Stimulated activated CD8-positive, alpha-beta memory T cell treated with anti-CD3 and anti-CD28 coated beads, Interleukin-2, amount 100 ng/mL, for 48 hours (primary cell): ENCODE data around the gene SHISAL2A.

Experiments used
- DNase-seq, 2 donors: peaks; one replicate each; pipeline ENCODE4 v3.0.0-alpha.2; 2020; ENCODE audit warnings: low read depth in 2 of 2

The SHISAL2A gene

DNA sequence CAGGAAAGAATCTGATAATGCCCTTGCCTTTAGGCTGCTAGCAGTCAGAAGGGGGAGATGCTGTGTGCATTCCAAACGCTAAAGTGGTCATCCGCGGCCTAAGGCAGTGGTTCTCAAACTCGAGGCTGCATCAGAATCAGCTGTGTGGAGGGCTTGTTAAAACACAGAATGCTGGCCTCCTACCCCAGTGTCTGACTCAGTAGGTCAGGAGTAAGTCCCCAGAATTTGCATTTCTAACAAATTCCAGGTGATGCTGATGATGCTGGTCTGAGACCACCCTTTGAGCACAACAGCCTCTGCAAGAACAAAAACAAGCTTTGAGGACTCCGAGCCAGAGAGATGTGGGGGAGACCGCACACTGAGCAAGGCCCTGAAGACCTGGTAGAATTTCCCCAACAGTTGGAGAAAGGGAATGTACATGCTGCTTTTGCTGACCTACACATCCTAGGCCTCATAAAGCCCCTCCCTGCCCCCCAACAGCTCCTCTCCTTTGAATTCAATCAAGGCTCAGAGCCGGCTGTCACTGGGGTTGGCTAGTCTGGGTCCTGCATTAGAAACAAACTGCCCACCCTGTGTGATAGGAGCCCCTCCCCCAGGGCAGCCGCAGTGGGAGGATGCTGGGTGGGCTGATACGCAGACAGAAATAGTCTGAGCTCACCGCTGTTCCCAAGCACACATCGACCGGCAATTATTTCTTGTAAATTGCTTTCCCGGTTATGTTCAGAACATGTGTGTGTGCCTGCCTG is 27.1 kb downstream of the SHISAL2A start:
- DNase-seq = no peak

GRCh38 chr1:52660807-52661206 is 27.8 kb downstream of the SHISAL2A start:
- no peak for DNase-seq

- no peak for DNase-seq
Measured at GRCh38 chr1:52662645-52663313, 29.8 kb downstream of the SHISAL2A start.

GRCh38 chr1:52663716-52664115 is 30.7 kb downstream of the SHISAL2A start:
- no peak for DNase-seq

DNA sequence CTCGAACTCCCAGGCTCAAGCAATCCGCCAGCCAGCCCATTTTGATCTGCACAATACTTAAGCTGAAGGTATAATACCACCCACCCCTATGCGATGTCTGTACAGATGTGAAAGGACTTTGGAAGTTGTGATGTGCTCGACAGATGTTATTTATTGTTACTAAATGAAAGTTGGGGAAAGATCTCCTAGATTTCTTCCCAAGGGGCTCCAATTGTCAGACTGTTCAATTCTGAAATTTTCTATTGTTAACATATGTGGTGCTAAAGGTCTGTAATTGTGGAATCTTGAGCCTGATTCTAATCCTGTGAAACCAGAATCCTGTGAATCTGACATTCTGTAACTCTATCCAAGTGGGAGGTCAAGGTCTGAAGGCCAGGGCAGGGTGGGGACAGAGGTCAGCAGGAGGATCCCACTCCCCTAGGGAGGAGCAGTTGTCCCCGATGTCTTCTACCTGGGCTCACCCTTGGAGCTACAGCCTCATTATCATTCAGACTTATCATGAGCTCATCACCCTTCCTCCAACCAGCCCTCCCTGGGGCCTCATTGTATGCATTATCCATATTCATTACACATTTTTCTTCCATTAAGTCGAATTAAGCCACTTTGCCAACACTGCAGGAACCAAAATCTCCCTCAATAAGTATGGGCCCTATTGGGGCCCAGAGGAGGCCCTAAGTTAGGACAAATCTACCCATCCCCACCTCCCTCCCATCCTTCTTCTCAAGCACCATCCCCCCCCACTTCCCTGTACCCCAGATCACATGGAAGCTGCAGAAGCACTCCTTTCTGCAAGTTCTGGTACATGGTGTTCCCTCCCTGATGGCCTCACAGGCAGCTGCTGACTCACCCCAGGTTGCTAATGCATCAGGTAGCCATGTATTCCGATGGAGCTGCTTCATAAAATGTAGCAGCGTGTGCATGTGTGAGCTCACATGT is 32.3 kb downstream of the SHISAL2A start:
- no peak for DNase-seq

GRCh38 chr1:52667290-52667689 is 34.3 kb downstream of the SHISAL2A start:
- DNase-seq = no peak

- DNase-seq = no peak
Measured at GRCh38 chr1:52667984-52668383, 35.0 kb downstream of the SHISAL2A start.

DNA sequence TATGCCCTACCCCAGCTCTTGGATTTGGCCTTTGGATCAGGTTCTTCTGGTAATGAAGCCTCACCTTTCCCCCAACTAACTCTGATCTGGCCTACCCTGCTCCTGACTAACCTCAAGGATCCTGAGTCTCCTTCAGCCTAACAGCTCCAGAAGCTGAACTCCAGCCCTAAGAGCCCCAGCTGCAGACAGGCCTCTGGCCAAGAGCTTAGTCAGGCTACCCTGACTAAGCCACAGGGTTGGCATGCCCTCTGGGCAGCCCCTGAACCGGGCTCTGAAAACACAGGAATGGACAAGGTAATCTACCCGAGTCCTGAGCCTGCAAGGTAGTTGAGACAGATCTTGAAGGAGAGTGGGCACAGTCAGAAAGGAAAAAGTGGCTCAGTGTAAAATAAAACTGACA is 35.7 kb downstream of the SHISAL2A start:
- no peak for DNase-seq

DNA sequence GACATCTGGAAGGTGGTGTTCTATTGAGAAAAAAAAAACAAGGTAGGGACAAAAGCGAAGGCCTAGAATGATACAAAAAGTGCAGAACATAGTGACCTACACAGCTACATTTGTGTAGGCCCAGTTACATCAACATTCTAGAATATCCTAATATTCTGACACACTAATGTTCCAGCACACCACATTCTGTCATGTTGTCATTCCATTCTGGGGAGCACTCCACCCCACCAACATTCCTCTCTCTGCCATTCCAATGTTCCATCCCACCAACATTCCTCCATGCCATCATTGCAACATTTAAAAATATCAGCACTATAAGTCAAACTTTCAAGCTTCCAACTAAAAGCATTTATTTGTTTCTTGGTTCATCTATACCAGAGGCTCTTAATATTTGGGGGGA is 36.7 kb downstream of the SHISAL2A start:
- DNase-seq = no peak

DNA sequence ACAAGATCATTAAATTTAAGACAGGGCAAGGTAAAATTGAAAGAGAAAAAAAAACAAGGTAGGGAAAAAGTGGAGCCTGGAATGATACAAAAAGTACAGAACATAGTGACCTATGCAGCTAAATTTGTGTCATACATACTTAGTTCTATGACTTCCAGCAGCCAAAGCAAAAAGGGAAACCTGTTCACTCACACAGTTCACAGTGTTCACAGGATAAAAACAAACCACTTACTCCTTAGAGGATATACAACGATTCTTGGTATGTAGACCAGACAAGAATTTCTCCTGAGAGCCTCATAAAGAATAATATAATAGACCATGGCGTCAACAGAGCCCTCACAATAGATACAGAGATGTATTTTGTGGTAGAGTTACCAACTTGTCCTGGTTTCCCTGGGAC is 37.6 kb downstream of the SHISAL2A start:
- DNase-seq = no peak

GRCh38 chr1:52672946-52673345 is 40.0 kb downstream of the SHISAL2A start:
- DNase-seq = no peak

DNA sequence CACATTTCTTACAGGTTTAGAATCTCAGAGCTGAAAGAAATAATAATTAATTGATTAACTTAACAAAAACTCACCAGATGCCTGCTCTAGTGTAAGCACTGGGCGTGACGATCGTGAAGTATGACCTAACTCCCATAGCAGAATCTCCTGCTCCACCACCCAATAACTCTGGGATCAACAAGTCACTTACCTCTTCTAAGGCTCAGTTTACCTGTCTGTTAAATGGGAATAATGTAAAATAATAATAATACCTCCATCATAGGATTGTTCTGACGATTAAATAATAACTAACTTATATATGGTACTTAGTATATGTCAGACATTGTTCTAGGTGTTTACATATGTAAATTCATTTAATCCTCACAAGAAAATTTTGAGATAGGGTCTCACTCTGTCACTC is 40.5 kb downstream of the SHISAL2A start:
- DNase-seq = no peak

DNA sequence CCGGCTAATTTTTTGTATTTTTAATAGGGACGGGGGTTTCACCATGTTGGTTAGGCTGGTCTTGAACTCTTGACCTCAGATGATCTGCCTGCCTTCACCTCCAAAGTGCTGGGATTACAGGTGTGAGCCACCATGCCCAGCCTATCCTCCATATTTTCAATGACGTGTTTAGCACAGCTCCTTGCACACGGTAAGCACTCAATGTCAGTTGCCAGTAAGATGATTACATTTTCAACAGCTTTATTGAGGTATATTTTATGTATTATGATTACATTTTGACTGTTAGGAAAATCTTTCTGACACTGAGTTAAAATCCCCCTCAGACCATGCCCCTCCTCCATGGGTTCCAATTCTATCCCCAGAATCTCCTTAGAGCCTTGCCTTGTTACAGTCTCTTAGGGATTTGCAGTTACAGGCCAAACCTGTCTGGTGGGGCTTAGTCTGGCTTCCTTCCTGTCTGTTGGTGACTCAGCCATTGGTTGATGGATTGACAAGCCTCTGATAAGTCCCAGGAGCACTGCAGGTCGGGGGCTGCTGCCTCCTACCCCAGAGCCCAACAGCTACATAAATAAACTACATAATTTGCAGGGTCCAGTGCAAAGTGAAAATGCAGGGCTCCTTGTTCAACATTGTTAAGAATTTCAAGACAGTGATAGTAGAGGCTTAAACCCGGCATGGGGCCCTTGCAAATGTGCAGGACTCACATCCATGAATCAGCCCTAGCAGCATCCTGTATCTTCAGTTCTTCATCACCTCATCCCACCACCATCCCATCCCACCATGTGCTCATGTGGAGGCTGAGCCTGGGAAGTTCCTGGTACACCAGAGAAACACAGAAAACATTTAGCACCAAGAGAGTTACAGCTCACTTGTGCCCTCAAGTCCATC is 41.8 kb downstream of the SHISAL2A start:
- DNase-seq = no peak

GRCh38 chr1:52676249-52676903 is 43.4 kb downstream of the SHISAL2A start:
- DNase-seq = no peak

- no peak for DNase-seq
Measured at GRCh38 chr1:52677076-52677806, 44.3 kb downstream of the SHISAL2A start.

DNA sequence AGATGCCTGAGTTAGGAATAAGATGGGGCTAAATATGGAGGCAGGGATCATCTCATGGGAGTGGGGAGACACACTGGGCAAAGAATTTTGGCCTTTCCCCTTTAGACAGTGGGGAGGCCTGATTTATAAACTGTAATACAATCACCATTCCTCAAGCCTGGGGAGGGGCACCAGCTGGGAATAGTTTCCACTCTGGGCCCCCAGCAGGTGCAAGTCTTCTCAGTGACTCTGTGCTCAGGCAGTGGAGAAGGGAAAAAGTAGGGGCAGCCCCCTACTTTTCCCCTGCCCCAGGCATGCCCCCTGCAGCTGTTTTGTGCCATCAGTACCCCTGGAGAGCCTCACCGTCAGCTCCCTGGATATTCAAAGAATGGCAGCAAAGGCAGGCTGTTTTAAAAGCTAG is 46.1 kb downstream of the SHISAL2A start:
- DNase-seq = no peak

GRCh38 chr1:52679498-52679897 is 46.5 kb downstream of the SHISAL2A start:
- DNase-seq = no peak

DNA sequence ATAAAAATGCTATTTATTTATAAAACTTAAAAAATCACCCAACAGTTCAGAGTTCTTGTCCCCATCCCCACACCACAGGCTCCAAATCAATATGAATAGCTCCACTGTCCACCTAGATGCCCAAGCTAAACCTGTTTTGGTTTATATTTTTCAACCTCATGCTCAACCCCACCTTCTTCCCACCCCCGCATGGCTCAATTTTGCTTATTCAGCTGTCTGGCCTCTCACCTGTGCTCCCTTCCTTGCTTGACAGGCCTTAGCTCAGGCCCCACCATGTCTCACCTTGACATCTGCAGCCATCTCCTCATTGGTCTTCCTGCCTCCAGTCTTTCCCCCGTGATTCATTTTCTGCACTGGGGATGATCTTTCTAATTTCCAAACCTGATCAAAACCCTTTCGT is 47.4 kb downstream of the SHISAL2A start:
- DNase-seq = no peak

DNA sequence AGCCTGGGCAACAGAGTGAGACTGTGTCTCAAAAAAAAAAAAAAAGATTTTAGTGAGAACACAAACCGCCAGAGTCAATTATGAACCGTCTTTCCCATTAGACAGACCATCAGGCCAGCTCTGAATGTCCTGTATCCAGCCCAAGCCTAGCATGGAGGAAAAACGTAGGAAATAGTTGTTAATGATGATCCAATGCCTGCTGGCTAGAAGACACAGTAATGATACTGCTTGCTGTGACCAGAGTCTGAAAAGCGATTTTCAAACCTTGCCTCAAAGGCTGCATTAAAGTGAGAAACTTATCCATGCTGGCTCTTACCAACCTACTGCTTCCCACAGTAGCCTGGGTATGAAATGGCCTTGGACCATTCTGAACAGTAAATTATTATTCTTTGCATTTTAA is 48.2 kb downstream of the SHISAL2A start:
- DNase-seq = no peak

DNA sequence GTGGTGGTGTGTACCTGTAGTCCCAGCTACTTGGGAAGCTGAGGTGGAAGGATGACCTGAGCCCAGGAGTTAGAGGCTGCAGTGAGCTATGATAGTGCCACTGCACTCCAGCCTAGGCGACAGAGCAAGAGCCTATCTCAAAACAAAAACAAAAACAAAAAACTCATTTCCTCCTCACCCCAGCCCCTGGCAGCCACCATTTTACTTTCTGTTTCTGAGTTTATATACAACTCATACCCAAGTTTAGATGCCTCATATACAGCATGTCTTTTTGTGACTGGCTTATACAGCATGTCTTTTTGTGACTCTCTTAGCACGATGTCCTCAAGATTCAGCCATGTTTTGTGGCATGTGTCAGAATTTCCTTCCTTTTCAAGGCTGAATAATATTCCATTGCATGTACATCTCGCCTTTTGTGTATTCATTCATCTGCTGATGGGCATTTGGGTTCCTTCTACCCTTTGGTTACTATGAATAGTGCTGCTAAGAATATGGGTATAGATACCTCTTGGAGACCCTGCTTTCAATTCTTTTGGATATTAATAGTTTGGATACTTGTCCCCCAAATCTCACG is 50.5 kb downstream of the SHISAL2A start:
- DNase-seq = no peak
